Hepatocyte (in vitro differentiated cells): ENCODE data around the gene MTARC2.

Experiments used
- CTCF ChIP-seq: fragments of 200-600 bp; sonication (generic); IDR thresholded peaks from 2 replicates; pipeline ENCODE4 v1.5.1; 2016; ENCODE audit warnings: antibody characterized with exemption, mild to moderate bottlenecking; ENCODE audit not compliant: poor library complexity
- EZH2 ChIP-seq: fragments of 200-600 bp; sonication (generic); IDR thresholded peaks from 2 replicates; pipeline ENCODE4 v1.6.1; 2016; ENCODE audit warnings: antibody characterized with exemption, mild to moderate bottlenecking, borderline replicate concordance

- no peak for TF ChIP-seq CTCF
- no peak for TF ChIP-seq EZH2
Measured at GRCh38 chr1:220708244-220708643, 39.9 kb upstream of the MTARC2 start.
